ENCODE data around the gene OR2M2. TPM values are rescaled to one million over a fixed set of nuclear protein-coding genes. Genes with fewer than 3 reads are reported as not detected.

The OR2M2 gene, protein sequence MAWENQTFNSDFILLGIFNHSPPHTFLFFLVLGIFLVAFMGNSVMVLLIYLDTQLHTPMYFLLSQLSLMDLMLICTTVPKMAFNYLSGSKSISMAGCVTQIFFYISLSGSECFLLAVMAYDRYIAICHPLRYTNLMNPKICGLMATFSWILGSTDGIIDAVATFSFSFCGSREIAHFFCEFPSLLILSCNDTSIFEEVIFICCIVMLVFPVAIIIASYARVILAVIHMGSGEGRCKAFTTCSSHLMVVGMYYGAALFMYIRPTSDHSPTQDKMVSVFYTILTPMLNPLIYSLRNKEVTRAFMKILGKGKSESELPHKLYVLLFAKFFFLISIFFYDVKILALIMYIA
- total RNA-seq, result not detected in 2 replicates

DNA sequence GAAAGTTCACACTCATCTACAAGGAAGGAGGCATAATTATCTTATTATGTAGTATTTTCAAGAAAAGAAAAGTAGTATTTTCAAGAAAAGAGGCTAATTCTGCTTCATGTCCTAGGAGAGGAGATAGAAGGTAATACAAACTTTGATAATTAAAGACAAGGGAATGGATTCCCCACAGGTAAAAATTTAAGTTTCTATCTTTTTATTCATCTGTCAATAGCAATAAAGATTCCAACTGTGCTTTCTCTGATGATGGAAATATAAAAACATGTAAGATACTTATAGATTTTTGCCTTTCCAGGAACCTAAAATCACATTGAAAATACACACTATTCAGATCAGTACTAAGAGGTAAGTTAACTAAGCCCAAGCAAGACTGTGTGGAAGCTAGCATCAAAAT is at the start of gene OR2M2:
Gene OR2M2, plus strand, starts transcription at position 301 of the 400 bp plus-strand sequence. CDS start 5,165 bp downstream, outside the sequence.

DNA sequence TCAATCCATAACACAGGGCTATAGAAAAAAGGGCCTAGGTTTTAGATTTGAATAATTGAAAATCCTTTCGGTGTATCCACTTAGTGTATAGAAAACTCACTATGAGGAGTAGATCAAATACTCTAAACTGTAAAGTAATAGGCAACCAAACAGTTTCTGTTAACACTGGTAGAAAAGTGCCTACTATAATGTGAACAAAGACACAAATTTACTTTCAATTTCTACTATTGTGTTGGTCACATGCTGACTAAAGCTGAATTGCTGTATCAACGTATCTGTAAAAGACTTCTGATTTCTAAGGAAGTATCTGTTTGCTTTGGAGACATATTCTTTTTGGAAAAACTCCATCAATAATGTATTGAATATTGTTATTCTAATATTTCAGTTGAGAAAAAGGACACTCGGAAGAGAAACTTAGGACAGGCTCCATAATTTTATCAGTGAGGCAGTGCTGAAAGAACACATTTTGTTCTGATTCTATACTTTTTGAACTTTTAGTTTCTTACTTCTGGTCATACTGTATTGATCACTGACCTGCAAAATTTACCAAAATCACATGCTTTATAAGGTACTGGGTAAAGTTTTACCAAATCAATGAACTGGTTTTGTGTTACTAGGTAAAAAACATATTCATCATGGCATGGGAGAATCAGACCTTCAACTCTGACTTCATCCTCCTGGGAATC is 30.0 kb upstream of the OR2M2 start, which contains the start of gene OR2M5:
Gene OR2M5, plus strand, starts transcription at position 636 of the 686 bp plus-strand sequence. Its CDS starts 0 bp downstream, at position 636.

DNA sequence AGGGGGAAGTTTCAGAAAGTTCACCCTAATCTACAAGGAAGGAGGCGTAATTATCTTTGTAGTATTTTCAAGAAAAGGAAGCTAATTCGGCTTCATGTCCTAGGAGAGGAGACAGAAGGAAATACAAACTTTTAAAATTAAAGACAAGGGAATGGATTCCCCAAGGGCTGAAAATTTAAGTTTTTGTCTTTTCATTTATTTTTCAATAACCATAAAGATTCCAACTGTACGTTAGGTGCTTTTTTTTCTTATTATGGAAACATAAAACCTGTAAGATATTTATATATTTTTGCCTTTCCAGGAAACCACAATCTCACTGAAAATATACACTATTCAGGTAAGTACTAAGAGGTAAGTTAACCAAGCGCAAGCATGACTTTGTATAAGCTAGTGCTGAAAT is 22.3 kb downstream of the OR2M2 start, which contains the start of gene OR2M3:
Gene OR2M3, plus strand, starts transcription at position 301 of the 400 bp plus-strand sequence. CDS start 5,803 bp downstream, outside the sequence.

Other genes starting within 250 kb of the OR2M2 start
- gene OR2AJ1, start 249.9 kb upstream of the OR2M2 start, total RNA-seq, result not detected in 2 replicates
- not detected in 2 replicates for gene OR2L8, start 226.0 kb upstream of the OR2M2 start, total RNA-seq
- not detected in 2 replicates for gene OR2AK2, start 209.6 kb upstream of the OR2M2 start, total RNA-seq
- not detected in 2 replicates for gene OR2L5, start 161.2 kb upstream of the OR2M2 start, total RNA-seq
- not detected in 2 replicates for gene OR2L2, start 144.8 kb upstream of the OR2M2 start, total RNA-seq
- not detected in 2 replicates for gene OR2L3, start 128.0 kb upstream of the OR2M2 start, total RNA-seq
- not detected in 2 replicates for gene OR2L13, start 79.6 kb upstream of the OR2M2 start, total RNA-seq
- not detected in 2 replicates for gene OR2M5, start 29.7 kb upstream of the OR2M2 start, total RNA-seq
- gene OR2M3, start 22.4 kb downstream of the OR2M2 start, total RNA-seq, result not detected in 2 replicates
- not detected in 2 replicates for gene OR2M4, start 56.6 kb downstream of the OR2M2 start, total RNA-seq
- gene OR2T33, start 103.2 kb downstream of the OR2M2 start, total RNA-seq, result not detected in 2 replicates
- not detected in 2 replicates for gene OR2T12, start 128.6 kb downstream of the OR2M2 start, total RNA-seq
- gene OR2M7, start 149.7 kb downstream of the OR2M2 start, total RNA-seq, result not detected in 2 replicates
- not detected in 2 replicates for gene OR14C36, start 174.0 kb downstream of the OR2M2 start, total RNA-seq
- not detected in 2 replicates for gene OR2T4, start 186.8 kb downstream of the OR2M2 start, total RNA-seq
- gene OR2T6, start 200.9 kb downstream of the OR2M2 start, total RNA-seq, result not detected in 2 replicates
- gene OR2T1, start 228.2 kb downstream of the OR2M2 start, total RNA-seq, result not detected in 2 replicates